OCI-LY3 (cell line): ENCODE data around the gene C2orf68.

ENCODE experiments used
- H2AFZ ChIP-seq: fragments of 200-600, 300-600 bp; shearing (Covaris generic); 2 replicates; pipeline ENCODE4 v1.6.0; 2014; ENCODE audit warnings: antibody characterized with exemption, low read depth, low read length
- H3K27ac ChIP-seq: fragments of 200-600, 300-600 bp; sonication (generic); 2 replicates; pipeline ENCODE4 v1.5.1; 2014; ENCODE audit warnings: mild to moderate bottlenecking, low read length, moderate library complexity, mixed read lengths
- H3K27me3 ChIP-seq: fragments of 200-600, 300-600 bp; sonication (generic); 2 replicates; pipeline ENCODE4 v1.6.1; 2014; ENCODE audit warnings: low read depth, low read length, mixed read lengths
- H3K36me3 ChIP-seq: fragments of 200-600, 300-600 bp; sonication (generic); replicated peaks from 2 replicates; pipeline ENCODE3; 2014; ENCODE audit warnings: low read depth, low read length, mixed read lengths
- H3K4me1 ChIP-seq: fragments of 300-600, 200-600 bp; sonication (generic); 2 replicates; pipeline ENCODE4 v1.6.1; 2014; ENCODE audit warnings: low read length, mixed read lengths
- H3K4me2 ChIP-seq: fragments of 200-600, 300-600 bp; sonication (generic); 2 replicates; pipeline ENCODE4 v1.6.1; 2014; ENCODE audit warnings: low read length, mixed read lengths
- H3K4me3 ChIP-seq: fragments of 300-600, 200-600 bp; sonication (generic); 2 replicates; pipeline ENCODE4 v1.5.1; 2014; ENCODE audit warnings: antibody characterized with exemption, mild to moderate bottlenecking, low read length, moderate library complexity
- H3K79me2 ChIP-seq: fragments of 300-600, 200-600 bp; shearing (Covaris generic); 2 replicates; pipeline ENCODE4 v1.6.1; 2014; ENCODE audit warnings: mild to moderate bottlenecking, low read length, mixed read lengths
- H3K9ac ChIP-seq: fragments of 300-600, 200-600 bp; shearing (Covaris generic); 2 replicates; pipeline ENCODE4 v1.6.0; 2014; ENCODE audit warnings: mild to moderate bottlenecking, low read length, moderate library complexity
- H3K9me3 ChIP-seq: fragments of 200-600, 300-600 bp; shearing (Covaris generic); 2 replicates; pipeline ENCODE4 v1.6.1; 2014; ENCODE audit warnings: low read length, mixed read lengths; ENCODE audit not compliant: insufficient read depth
- H4K20me1 ChIP-seq: fragments of 200-600, 300-600 bp; sonication (generic); 2 replicates; pipeline ENCODE4 v1.6.1; 2016; ENCODE audit warnings: low read length, mixed read lengths; ENCODE audit not compliant: insufficient read depth
- EZH2phosphoT487 ChIP-seq: fragments of 200-600 bp; shearing (Covaris generic); IDR thresholded peaks from 2 replicates; pipeline ENCODE4 v1.6.1; 2018; ENCODE audit warnings: antibody characterized with exemption, mixed run types, low read depth
- TF ChIP-seq, protein P1 (sequence below): fragments of 200-600, 300-600 bp; sonication (generic); IDR thresholded peaks from 2 replicates; pipeline ENCODE4 v1.5.1; 2014; ENCODE audit warnings: antibody characterized with exemption, low read length, low read depth

C2orf68 gene

DNA sequence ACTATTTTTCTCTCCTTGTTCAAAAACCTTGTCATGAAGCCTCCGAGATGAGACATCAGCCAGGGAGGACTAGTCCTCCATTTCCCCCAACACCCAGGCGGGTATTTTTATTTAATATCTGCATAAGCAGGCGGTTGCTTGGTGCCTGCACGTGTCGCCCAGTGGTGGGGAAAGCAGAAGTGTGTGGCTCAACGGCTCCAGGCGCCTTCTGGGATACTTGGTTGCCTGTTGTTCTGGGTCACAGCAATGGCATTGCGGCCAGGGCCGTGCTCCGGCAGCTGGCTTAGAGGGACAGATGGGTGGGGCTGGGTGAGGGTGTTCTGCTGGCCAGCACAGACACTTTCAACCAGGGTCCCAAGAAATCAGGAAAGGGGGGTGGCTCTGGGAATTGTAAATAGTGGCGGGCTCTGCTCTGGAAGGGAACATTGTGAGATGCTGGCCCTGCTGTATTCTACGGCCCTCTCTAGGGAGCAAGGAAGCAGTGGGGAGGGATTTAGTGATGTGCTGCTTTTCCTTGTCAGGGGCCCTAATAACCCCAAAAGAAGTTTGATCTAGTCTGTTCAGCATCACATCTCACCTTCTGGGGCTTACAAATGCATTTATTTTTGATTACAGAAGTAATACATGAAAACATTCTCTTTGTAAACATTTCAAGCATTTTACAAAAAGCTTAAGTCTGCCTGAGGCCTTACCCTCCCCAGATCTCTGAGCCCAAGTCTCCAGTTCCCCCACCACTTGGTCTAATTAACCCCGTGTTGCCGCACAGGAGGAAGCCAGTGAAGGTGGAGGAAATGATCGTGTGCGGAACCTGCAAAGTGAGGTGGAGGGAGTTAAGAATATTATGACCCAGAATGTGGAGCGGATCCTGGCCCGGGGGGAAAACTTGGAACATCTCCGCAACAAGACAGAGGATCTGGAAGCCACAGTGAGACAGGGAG is 33.4 kb downstream of the C2orf68 start:
- peak overlapping the region; percentile 59 for H3K9ac ChIP-seq
- H3K27ac ChIP-seq, result no peak overlapping the region
- H3K79me2 ChIP-seq, result no peaks in the 10 kb centered on the region
- peak overlapping the region; percentile 75 for H3K4me3 ChIP-seq
- no peaks in the 10 kb centered on the region for H4K20me1 ChIP-seq
- peak overlapping the region; percentile 71; the same call in 1 of the 2 replicates for H2AFZ ChIP-seq
- H3K4me1 ChIP-seq, result peaks cover 19% of the 10 kb centered on the region
- TF ChIP-seq, protein P1, sequence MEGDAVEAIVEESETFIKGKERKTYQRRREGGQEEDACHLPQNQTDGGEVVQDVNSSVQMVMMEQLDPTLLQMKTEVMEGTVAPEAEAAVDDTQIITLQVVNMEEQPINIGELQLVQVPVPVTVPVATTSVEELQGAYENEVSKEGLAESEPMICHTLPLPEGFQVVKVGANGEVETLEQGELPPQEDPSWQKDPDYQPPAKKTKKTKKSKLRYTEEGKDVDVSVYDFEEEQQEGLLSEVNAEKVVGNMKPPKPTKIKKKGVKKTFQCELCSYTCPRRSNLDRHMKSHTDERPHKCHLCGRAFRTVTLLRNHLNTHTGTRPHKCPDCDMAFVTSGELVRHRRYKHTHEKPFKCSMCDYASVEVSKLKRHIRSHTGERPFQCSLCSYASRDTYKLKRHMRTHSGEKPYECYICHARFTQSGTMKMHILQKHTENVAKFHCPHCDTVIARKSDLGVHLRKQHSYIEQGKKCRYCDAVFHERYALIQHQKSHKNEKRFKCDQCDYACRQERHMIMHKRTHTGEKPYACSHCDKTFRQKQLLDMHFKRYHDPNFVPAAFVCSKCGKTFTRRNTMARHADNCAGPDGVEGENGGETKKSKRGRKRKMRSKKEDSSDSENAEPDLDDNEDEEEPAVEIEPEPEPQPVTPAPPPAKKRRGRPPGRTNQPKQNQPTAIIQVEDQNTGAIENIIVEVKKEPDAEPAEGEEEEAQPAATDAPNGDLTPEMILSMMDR, result no peak
- TF ChIP-seq EZH2phosphoT487, result no peak
- no peaks in the 10 kb centered on the region for H3K9me3 ChIP-seq
- H3K27me3 ChIP-seq, result no peaks in the 10 kb centered on the region
- H3K4me2 ChIP-seq, result peak overlapping the region; percentile 78
- H3K36me3 ChIP-seq, result no peaks in the 10 kb centered on the region

DNA sequence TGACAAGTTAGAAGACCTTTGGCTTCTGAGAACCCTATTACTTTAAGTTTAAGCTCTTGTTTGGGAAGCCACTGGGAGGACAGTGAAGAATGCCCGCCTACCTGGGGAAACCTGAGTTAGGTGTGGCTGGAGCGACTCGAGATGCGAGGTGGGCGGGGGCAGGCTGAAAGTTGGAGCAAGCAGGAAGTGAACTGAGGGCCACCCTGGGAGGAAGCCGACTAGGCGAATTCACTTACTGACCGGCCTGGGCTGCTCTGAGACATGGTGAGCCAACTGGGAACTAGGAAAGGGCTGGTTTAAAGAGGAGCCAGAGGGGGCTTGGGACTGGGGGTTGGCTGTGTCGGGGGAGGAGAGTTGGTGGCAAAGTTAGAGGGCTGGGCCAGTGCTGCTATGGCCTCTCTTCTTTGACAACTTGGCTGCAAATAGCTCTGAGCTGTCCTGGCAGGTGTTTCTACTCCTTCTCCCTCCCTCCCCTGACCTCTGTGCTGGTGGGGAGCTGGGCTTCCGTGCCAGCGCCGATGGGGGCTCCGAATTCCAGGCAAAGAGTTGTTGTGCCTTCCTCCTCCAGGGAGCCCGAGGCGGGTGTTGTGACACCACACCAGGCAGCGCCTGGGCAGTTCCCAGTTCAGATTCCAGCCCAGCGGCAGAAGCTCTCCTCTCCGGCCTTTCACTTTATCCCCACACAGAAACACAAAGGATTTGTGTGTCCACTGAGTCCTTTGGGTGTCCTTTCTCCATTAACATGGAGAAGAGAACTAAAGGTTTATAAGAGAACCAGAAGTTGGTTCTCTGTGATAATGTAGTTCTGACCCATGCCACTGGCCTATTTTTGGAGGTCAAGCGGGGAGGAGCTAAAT is 34.3 kb downstream of the C2orf68 start, which contains the start of gene VAMP8:
TSS of gene VAMP8 (plus strand) at position 201 of the 857 bp plus-strand sequence. CDS start at position 262, 61 bp downstream.
- no peaks in the 10 kb centered on the region for H3K79me2 ChIP-seq
- H3K4me2 ChIP-seq, result peak within 1 kb of the TSS; percentile 78
- no peak within 1 kb of the TSS for H3K27ac ChIP-seq
- H3K9ac ChIP-seq, result peak within 1 kb of the TSS; percentile 59
- no peaks in the 10 kb centered on the region for H3K36me3 ChIP-seq
- no peaks in the 10 kb centered on the region for H3K27me3 ChIP-seq
- H3K4me1 ChIP-seq, result peaks cover 19% of the 10 kb centered on the region
- no peaks in the 10 kb centered on the region for H4K20me1 ChIP-seq
- H3K9me3 ChIP-seq, result no peaks in the 10 kb centered on the region
- peak within 1 kb of the TSS; percentile 75 for H3K4me3 ChIP-seq
- TF ChIP-seq, protein P1, result no peak
- no peak for TF ChIP-seq EZH2phosphoT487
- H2AFZ ChIP-seq, result peak within 1 kb of the TSS; percentile 71

DNA sequence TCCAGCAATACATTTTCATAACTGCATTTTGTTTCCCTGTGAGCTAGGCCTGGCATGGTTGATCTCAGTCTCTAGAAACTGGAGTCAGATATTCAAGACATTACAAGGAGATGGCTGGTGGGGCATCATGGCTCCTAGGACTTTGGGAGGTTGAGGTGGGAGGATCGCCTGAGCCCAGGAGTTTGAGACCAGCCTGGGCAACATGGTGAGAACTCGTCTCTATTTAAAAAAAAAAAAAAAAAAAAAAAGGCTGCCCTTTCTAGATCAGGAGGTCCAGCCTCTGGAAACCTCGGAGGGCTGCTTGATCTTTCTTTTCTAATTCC is 34.8 kb downstream of the C2orf68 start:
- peaks cover 19% of the 10 kb centered on the region for H3K4me1 ChIP-seq
- H3K36me3 ChIP-seq, result no peaks in the 10 kb centered on the region
- peak overlapping the region; percentile 75 for H3K4me3 ChIP-seq
- peak overlapping the region; percentile 71 for H2AFZ ChIP-seq
- TF ChIP-seq, protein P1, result no peak
- TF ChIP-seq EZH2phosphoT487, result no peak
- no peaks in the 10 kb centered on the region for H3K79me2 ChIP-seq
- peak overlapping the region; percentile 78 for H3K4me2 ChIP-seq
- H3K27ac ChIP-seq, result no peak overlapping the region
- H3K9ac ChIP-seq, result peak overlapping the region; percentile 59
- no peaks in the 10 kb centered on the region for H3K27me3 ChIP-seq
- no peaks in the 10 kb centered on the region for H3K9me3 ChIP-seq
- no peaks in the 10 kb centered on the region for H4K20me1 ChIP-seq

DNA sequence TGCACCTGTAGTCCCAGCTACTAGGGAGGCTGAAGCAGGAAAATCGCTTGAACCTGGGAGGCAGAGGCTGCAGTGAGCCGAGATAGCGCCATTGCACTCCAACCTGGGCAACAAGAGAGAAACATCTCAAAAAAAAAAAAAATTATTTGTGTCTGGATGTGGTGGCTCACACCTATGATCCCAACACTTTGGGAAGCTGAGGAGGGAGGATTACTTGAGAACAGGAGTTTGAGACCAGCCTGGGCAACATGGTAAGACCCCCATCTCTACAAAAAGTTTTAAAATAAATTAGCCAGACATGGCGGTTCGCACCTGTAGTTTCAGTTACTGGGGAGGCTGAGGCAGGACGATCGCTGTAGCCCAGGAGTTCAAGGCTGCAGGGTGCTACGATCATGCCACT is 36.1 kb downstream of the C2orf68 start:
- Histone ChIP-seq H2AFZ (no peak overlapping the region), H3K27me3 (peaks cover 4% of the 10 kb centered on the region; the same call in 1 of the 2 replicates), H3K27ac (no peak overlapping the region), H3K36me3 (no peaks in the 10 kb centered on the region), H3K9ac (no peak overlapping the region), H3K4me3 (no peak overlapping the region), H3K4me1 (peaks cover 19% of the 10 kb centered on the region), H4K20me1 (no peaks in the 10 kb centered on the region), H3K9me3 (no peaks in the 10 kb centered on the region), H3K4me2 (no peak overlapping the region), H3K79me2 (no peaks in the 10 kb centered on the region)
- TF ChIP-seq, protein P1, result no peak
- TF ChIP-seq EZH2phosphoT487, result no peak
